ENCODE measurements around the gene PEX10.

PEX10 gene

DNA sequence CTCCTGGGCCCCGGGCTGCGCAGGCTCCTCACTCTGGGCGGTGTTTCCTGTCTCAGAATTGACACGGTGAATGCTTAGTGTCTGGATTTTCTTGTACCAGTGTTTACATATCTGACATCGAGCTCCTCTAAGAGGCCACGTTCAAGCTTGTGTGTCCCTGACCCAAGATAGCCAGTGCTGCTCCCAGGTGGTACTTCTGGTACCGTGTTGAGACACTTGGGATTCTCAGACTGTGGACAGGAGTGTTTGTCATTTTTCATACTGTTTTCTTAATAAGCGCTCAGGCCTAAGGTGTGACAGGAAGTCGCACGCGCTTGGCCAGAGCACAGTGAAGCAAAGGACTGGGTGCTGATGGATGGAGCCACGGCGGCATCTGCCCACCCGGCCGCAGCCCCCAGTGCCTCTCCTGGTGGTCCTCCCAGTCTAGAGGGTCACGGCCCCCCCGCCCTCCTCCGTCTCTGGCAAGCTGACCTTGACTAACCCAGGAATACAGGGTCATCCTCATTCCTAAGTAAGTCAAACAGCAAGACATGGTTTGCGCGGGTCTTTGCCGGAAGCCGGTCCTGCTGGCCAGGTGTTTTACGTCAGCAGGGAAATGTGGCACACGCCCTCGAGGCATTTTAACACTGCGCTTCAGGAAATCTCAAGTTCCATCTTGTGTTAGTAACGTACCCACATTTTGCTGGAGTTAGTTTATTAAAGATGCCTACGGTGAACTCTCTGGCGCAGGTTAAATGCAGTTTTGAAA, 8.0 kb downstream of the PEX10 start:
- H3K36me3 ChIP-seq (replicated peaks; ENCODE audit: insufficient read depth, low read length) = no peaks in the 10 kb centered on the region

DNA sequence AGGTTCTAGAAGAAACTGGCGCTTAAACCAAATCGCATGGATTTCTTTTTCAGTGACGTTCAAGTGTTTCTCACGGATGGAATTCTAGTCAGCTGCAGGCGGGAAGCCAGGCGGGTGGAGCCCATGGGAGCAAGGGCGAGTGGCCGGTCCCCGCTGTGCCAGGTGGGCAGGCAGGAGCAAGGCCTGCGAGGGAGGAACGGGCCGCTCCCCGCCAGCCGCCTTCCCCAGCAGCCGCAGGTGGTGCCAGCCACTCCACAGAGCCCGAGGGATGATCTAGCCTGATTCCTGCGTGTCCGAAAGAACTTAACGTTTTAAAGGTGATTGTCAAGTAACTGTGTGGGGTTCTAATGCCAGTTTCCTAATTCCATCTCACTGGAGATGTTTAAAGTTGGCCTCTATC, 9.1 kb downstream of the PEX10 start:
- Histone ChIP-seq H3K4me1 (ENCODE audit: low read length) (no peaks in the 10 kb centered on the region), H3K36me3 (replicated peaks; ENCODE audit: insufficient read depth, low read length) (no peaks in the 10 kb centered on the region), H3K79me2 (ENCODE audit: low read length) (no peaks in the 10 kb centered on the region), H3K9ac (ENCODE audit: low read length) (no peak overlapping the region), H3K9me2 (replicated peaks; ENCODE audit: insufficient read depth, low read length) (no peaks in the 10 kb centered on the region), H3F3A (ENCODE audit: insufficient read depth, low read length) (peaks cover 7% of the 10 kb centered on the region; the same call in 1 of the 2 replicates), H4K20me1 (ENCODE audit: insufficient read depth, low read length) (no peaks in the 10 kb centered on the region), H3K4me3 (ENCODE audit: low read length) (no peak overlapping the region), H3K27ac (ENCODE audit: low read length) (no peak overlapping the region), H2AFZ (ENCODE audit: low read length) (no peak overlapping the region), H3K27me3 (replicated peaks; ENCODE audit: insufficient read depth, low read length) (no peaks in the 10 kb centered on the region), H3K9me3 (replicated peaks; ENCODE audit: insufficient read depth, low read length) (no peaks in the 10 kb centered on the region), H3K4me2 (ENCODE audit: low read depth, low read length) (no peak overlapping the region)
- TF ChIP-seq, protein P1, sequence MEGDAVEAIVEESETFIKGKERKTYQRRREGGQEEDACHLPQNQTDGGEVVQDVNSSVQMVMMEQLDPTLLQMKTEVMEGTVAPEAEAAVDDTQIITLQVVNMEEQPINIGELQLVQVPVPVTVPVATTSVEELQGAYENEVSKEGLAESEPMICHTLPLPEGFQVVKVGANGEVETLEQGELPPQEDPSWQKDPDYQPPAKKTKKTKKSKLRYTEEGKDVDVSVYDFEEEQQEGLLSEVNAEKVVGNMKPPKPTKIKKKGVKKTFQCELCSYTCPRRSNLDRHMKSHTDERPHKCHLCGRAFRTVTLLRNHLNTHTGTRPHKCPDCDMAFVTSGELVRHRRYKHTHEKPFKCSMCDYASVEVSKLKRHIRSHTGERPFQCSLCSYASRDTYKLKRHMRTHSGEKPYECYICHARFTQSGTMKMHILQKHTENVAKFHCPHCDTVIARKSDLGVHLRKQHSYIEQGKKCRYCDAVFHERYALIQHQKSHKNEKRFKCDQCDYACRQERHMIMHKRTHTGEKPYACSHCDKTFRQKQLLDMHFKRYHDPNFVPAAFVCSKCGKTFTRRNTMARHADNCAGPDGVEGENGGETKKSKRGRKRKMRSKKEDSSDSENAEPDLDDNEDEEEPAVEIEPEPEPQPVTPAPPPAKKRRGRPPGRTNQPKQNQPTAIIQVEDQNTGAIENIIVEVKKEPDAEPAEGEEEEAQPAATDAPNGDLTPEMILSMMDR (IDR thresholded peaks at IDR 0.05; ENCODE audit: low read length) = no peak
- TF ChIP-seq EZH2 (optimal IDR thresholded peaks at IDR 0.05; ENCODE audit: low read depth, low read length) = no peak
- TF ChIP-seq EZH2phosphoT487 (IDR thresholded peaks at IDR 0.05; ENCODE audit: low read length) = no peak
- DNase-seq = no peak

More for the DNA sequence above, 8.0 kb downstream of the PEX10 start:
- Histone ChIP-seq H3K9ac (ENCODE audit: low read length) (no peak overlapping the region), H3K4me1 (ENCODE audit: low read length) (no peaks in the 10 kb centered on the region), H3K4me3 (ENCODE audit: low read length) (no peak overlapping the region), H3K27me3 (replicated peaks; ENCODE audit: insufficient read depth, low read length) (no peaks in the 10 kb centered on the region), H3K4me2 (ENCODE audit: low read depth, low read length) (no peak overlapping the region), H3F3A (ENCODE audit: insufficient read depth, low read length) (peaks cover 7% of the 10 kb centered on the region; the same call in 1 of the 2 replicates), H4K20me1 (ENCODE audit: insufficient read depth, low read length) (no peaks in the 10 kb centered on the region), H3K79me2 (ENCODE audit: low read length) (no peaks in the 10 kb centered on the region), H3K9me3 (replicated peaks; ENCODE audit: insufficient read depth, low read length) (no peaks in the 10 kb centered on the region), H3K27ac (ENCODE audit: low read length) (no peak overlapping the region), H2AFZ (ENCODE audit: low read length) (no peak overlapping the region), H3K9me2 (replicated peaks; ENCODE audit: insufficient read depth, low read length) (no peaks in the 10 kb centered on the region)
- TF ChIP-seq EZH2phosphoT487 (IDR thresholded peaks at IDR 0.05; ENCODE audit: low read length) (no peak), EZH2 (optimal IDR thresholded peaks at IDR 0.05; ENCODE audit: low read depth, low read length) (no peak)
- TF ChIP-seq, protein P1 (IDR thresholded peaks at IDR 0.05; ENCODE audit: low read length) = no peak
- DNase-seq = no peak

DNA sequence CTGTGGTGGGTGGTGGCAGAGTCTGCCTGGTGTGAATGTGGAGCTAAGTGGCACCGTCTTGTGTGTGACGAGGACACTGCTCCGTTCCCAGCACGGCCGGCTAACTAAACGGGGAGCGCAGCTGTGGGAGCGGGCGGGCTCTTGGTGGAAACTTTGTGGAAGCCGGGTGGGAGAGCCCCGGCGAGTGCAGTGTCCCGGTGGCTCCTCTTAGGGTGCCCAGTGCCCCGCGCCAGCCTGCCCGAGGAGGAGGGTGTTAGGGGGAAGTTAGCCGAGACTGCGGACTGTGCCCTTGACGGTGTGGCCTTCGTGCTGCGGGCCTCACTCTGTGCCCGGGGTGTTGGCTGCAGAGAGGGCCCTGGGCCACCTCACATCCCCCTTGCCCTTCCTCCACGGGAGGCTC, 9.9 kb downstream of the PEX10 start:
- Histone ChIP-seq H4K20me1 (ENCODE audit: insufficient read depth, low read length) (no peaks in the 10 kb centered on the region), H3K4me3 (ENCODE audit: low read length) (no peak overlapping the region), H3K4me2 (ENCODE audit: low read depth, low read length) (no peak overlapping the region), H3K9me2 (replicated peaks; ENCODE audit: insufficient read depth, low read length) (no peaks in the 10 kb centered on the region), H3K27me3 (replicated peaks; ENCODE audit: insufficient read depth, low read length) (no peaks in the 10 kb centered on the region), H3K27ac (ENCODE audit: low read length) (no peak overlapping the region), H3K9me3 (replicated peaks; ENCODE audit: insufficient read depth, low read length) (no peaks in the 10 kb centered on the region), H3K9ac (ENCODE audit: low read length) (no peak overlapping the region), H3F3A (ENCODE audit: insufficient read depth, low read length) (peaks cover 7% of the 10 kb centered on the region; the same call in 1 of the 2 replicates), H3K36me3 (replicated peaks; ENCODE audit: insufficient read depth, low read length) (no peaks in the 10 kb centered on the region), H2AFZ (ENCODE audit: low read length) (no peak overlapping the region), H3K4me1 (ENCODE audit: low read length) (no peaks in the 10 kb centered on the region), H3K79me2 (ENCODE audit: low read length) (no peaks in the 10 kb centered on the region)
- TF ChIP-seq EZH2phosphoT487 (IDR thresholded peaks at IDR 0.05; ENCODE audit: low read length) (no peak), EZH2 (optimal IDR thresholded peaks at IDR 0.05; ENCODE audit: low read depth, low read length) (no peak)
- TF ChIP-seq, protein P1 (IDR thresholded peaks at IDR 0.05; ENCODE audit: low read length) = no peak
- DNase-seq = no peak
